B cell (primary cell): ENCODE results near the gene IQCK. TPM values are rescaled to one million over a fixed set of nuclear protein-coding genes. Genes with fewer than 3 reads are reported as not detected.
A peak's percentile ranks its signal among the peaks of the same experiment; 100 is the strongest.

Source experiments
- ATAC-seq: fragments of 200-7000 bp; cut with Tn5 transposase; one replicate; pipeline ENCODE4 v1.10.0; 2021; ENCODE audit warnings: low read depth, mild to moderate bottlenecking, moderate number of reproducible peaks, moderate library complexity
- CTCF ChIA-PET: fragments of 350-600 bp; sonication (Branson Sonifier 250); formaldehyde crosslinking; loops from one replicate; lab custom pipeline; 2021; ENCODE audit warnings: antibody characterized with exemption, inconsistent platforms; lab: Charles Lee
- POLR2A ChIA-PET: fragments of 350-600 bp; sonication (Branson Sonifier 250); formaldehyde crosslinking; loops from one replicate; lab custom pipeline; 2021; ENCODE audit warnings: antibody characterized with exemption; lab: Charles Lee
- DNase-seq: peaks from one replicate; pipeline ENCODE4 v3.0.0; 2013
- H2AFZ ChIP-seq: 2 replicates; pipeline ENCODE4 v1.6.1; 2012; ENCODE audit warnings: mild to moderate bottlenecking, low read depth, low read length; ENCODE audit not compliant: insufficient read depth, poor library complexity, severe bottlenecking
- H3K27ac ChIP-seq, 2 donors: 1 replicate in 1 of 2; 2 replicates in 1 of 2; pipeline ENCODE4 v1.5.1; 2012 to 2013; ENCODE audit warnings: low read length in 2 of 2, mild to moderate bottlenecking in 2 of 2, moderate library complexity in 1 of 2
- H3K27me3 ChIP-seq, 4 experiments: fragments of 200-600 bp in 1 of 4; sonication (generic) in 1 of 4; replicated peaks in 1 of 4; 1 replicate in 2 of 4; 2 replicates in 2 of 4; pipeline versions ENCODE4 v1.6.1 to v1.7.0; 2013 to 2016; ENCODE audit warnings: low read length in 3 of 4, mild to moderate bottlenecking in 2 of 4, mixed read lengths in 1 of 4, moderate library complexity in 1 of 4; ENCODE audit not compliant: insufficient read depth in 4 of 4, control insufficient read depth in 3 of 4; ENCODE audit errors: control extremely low read depth in 1 of 4
- H3K36me3 ChIP-seq, 2 experiments: replicated peaks in 1 of 2; 1 replicate in 1 of 2; 2 replicates in 1 of 2; pipeline versions ENCODE4 v1.6.1 to v1.7.1; 2013; ENCODE audit warnings: low read length in 1 of 2; ENCODE audit not compliant: insufficient read depth in 2 of 2, control insufficient read depth in 1 of 2; ENCODE audit errors: control extremely low read depth in 1 of 2, extremely low read depth in 1 of 2
- H3K4me1 ChIP-seq, 2 donors: fragments of 200-600 bp in 1 of 2; sonication (generic) in 1 of 2; 1 replicate in 1 of 2; 2 replicates in 1 of 2; pipeline versions ENCODE4 v1.5.1 to v1.6.1; 2013 to 2017; ENCODE audit warnings: low read length in 2 of 2; ENCODE audit not compliant: control insufficient read depth in 2 of 2, insufficient read depth in 2 of 2
- H3K4me2 ChIP-seq: replicated peaks from 2 replicates; pipeline ENCODE3; 2012; ENCODE audit warnings: mild to moderate bottlenecking, low read depth, low read length; ENCODE audit not compliant: poor library complexity, severe bottlenecking
- H3K4me3 ChIP-seq, 5 experiments: fragments of 200-600 bp in 1 of 5; sonication (generic) in 1 of 5; 1 replicate in 3 of 5; 2 replicates in 2 of 5; pipeline versions ENCODE4 v1.5.1 to v1.7.0; 2011 to 2016; ENCODE audit warnings: low read length in 4 of 5, mild to moderate bottlenecking in 4 of 5, low read depth in 2 of 5, control low read depth in 1 of 5, moderate library complexity in 1 of 5; ENCODE audit not compliant: insufficient read depth in 1 of 5; ENCODE audit errors: control extremely low read depth in 1 of 5, extremely low read depth in 1 of 5
- H3K79me2 ChIP-seq: fragments of 200-600 bp; sonication (generic); one replicate; pipeline ENCODE4 v1.6.0; 2016; ENCODE audit warnings: low read length; ENCODE audit not compliant: control insufficient read depth, insufficient read depth
- H3K9ac ChIP-seq: fragments of 200-600 bp; sonication (generic); 2 replicates; pipeline ENCODE4 v1.6.1; 2017; ENCODE audit warnings: mild to moderate bottlenecking, low read length, moderate library complexity
- H3K9me3 ChIP-seq, 3 donors: one replicate each; pipeline versions ENCODE4 v1.6.1 to v1.7.1; 2013; ENCODE audit warnings: low read length in 2 of 3; ENCODE audit not compliant: control insufficient read depth in 2 of 3, insufficient read depth in 1 of 3; ENCODE audit errors: control extremely low read depth in 1 of 3
- H4K20me1 ChIP-seq: 2 replicates; pipeline ENCODE4 v1.6.0; 2012; ENCODE audit warnings: mild to moderate bottlenecking, low read length; ENCODE audit not compliant: insufficient read depth, control insufficient read depth, poor library complexity, severe bottlenecking
- H3K27ac Mint-ChIP-seq: one replicate; pipeline ENCODE4 v1.8.0; 2021; ENCODE audit warnings: mixed read lengths
- H3K27me3 Mint-ChIP-seq: one replicate; pipeline ENCODE4 v1.8.0; 2021; ENCODE audit warnings: mixed read lengths
- H3K4me1 Mint-ChIP-seq: one replicate; pipeline ENCODE4 v1.8.0; 2021; ENCODE audit warnings: mixed read lengths
- H3K4me3 Mint-ChIP-seq: one replicate; pipeline ENCODE4 v1.8.0; 2021; ENCODE audit warnings: mixed read lengths
- H3K9me3 Mint-ChIP-seq: one replicate; pipeline ENCODE4 v1.8.0; 2022; ENCODE audit warnings: mixed read lengths; ENCODE audit not compliant: insufficient read depth
- CTCF ChIP-seq: fragments of 200-600 bp; IDR thresholded peaks from one replicate; pipeline ENCODE4 v1.8.0; 2022; ENCODE audit warnings: antibody characterized with exemption, mild to moderate bottlenecking
- EZH2 ChIP-seq: IDR thresholded peaks from 2 replicates; pipeline ENCODE4 v1.6.1; 2012; ENCODE audit warnings: borderline replicate concordance, low read depth, mild to moderate bottlenecking, moderate library complexity, low read length; ENCODE audit not compliant: insufficient read depth, poor library complexity, severe bottlenecking
- WGBS: methylation state at CpG from one replicate; pipeline ENCODE4 v1.1.5; 2013; ENCODE audit warnings: missing lambda C conversion rate; ENCODE audit not compliant: insufficient coverage; 5-methylcytosine and 5-hydroxymethylcytosine counted together
- intact Hi-C: fragments of 100-400 bp; cut with micrococcal nuclease; formaldehyde crosslinking; loops from one replicate; pipeline ENCODE4 v1.10.0; 2022
- polyA plus RNA-seq: library from polyadenylated mRNA; depleted of rRNA; stranded (reverse); fragments of >200 nt; gene quantifications from 2 replicates; pipeline ENCODE4 v1.2.3, GENCODE V29; 2012
- total RNA-seq, 2 donors: library from RNA; stranded (reverse); fragments of 120-200 nt in 1 of 2; gene quantifications; 1 replicate in 1 of 2; 2 replicates in 1 of 2; pipeline versions ENCODE4 v1.2.3 to v1.2.4, GENCODE V29; 2013 to 2022

The IQCK gene
- total and polyA plus RNA-seq, 2 donors (not counting 1 experiment from before 2014, with no cell fraction given) = 1.00 to 3.0 TPM

GRCh38 chr16:19899605-19899955, 181.5 kb downstream of the IQCK start:
- H3K27ac ChIP-seq = no peak overlapping the region
- TF ChIP-seq CTCF = peak; percentile 24
- no peak for TF ChIP-seq EZH2
- no peak overlapping the region for H3K4me3 ChIP-seq
- 84% methylated on average over 2 of the region's 5 CpGs for WGBS
- no peak overlapping the region for H2AFZ ChIP-seq
- CTCF ChIA-PET = interaction anchor here (1.2 to 1.4 kb wide), 3 partner anchors 8 to 13 kb away, joined by 5 to 9 read pairs (median 7); no protein-coding TSS in a partner anchor
- Mint-ChIP-seq H3K4me3 (no peak overlapping the region), H3K4me1 (no peaks in the 10 kb centered on the region), H3K27me3 (peaks cover 11% of the 10 kb centered on the region), H3K27ac (no peak overlapping the region), H3K9me3 (no peaks in the 10 kb centered on the region)
- no peaks in the 10 kb centered on the region for H3K27me3 ChIP-seq
- no peak overlapping the region for H3K9ac ChIP-seq
- no peaks in the 10 kb centered on the region for H3K36me3 ChIP-seq
- ATAC-seq (no peak), DNase-seq (no peak)
- peaks cover 0 to 3% (median 0%) of the 10 kb centered on the region in 3 donors for H3K9me3 ChIP-seq
- no peaks in the 10 kb centered on the region for H3K4me1 ChIP-seq
- no peaks in the 10 kb centered on the region for H4K20me1 ChIP-seq
- intact Hi-C loops = loop anchor here (2.0 kb wide), 1 partner anchor 483 kb away; no protein-coding TSS in a partner anchor
- no peak overlapping the region for H3K4me2 ChIP-seq
- no peaks in the 10 kb centered on the region for H3K79me2 ChIP-seq
- POLR2A ChIA-PET = no interaction called here

- no peak overlapping the region for H3K4me3 Mint-ChIP-seq
- no peak overlapping the region for H3K27ac Mint-ChIP-seq
- Histone ChIP-seq H3K4me2 (no peak overlapping the region), H3K9me3 (peaks cover 0 to 3% (median 0%) of the 10 kb centered on the region in 3 donors), H3K36me3 (no peaks in the 10 kb centered on the region), H4K20me1 (no peaks in the 10 kb centered on the region), H3K27me3 (no peaks in the 10 kb centered on the region), H3K4me1 (no peaks in the 10 kb centered on the region), H2AFZ (no peak overlapping the region), H3K27ac (no peak overlapping the region), H3K4me3 (no peak overlapping the region), H3K9ac (no peak overlapping the region), H3K79me2 (no peaks in the 10 kb centered on the region)
- H3K9me3 Mint-ChIP-seq = no peaks in the 10 kb centered on the region
- ATAC-seq (no peak), DNase-seq (no peak)
- intact Hi-C loops = no loop called here
- POLR2A ChIA-PET = no interaction called here
- peaks cover 11% of the 10 kb centered on the region for H3K27me3 Mint-ChIP-seq
- CTCF ChIA-PET = interaction anchor here (1.0 kb wide), 1 partner anchor 21 kb away, joined by 3 read pairs; no protein-coding TSS in a partner anchor
- TF ChIP-seq EZH2 = no peak
- no peak for TF ChIP-seq CTCF
- WGBS = 96% methylated on average over 4 of the region's 7 CpGs
- H3K4me1 Mint-ChIP-seq = no peaks in the 10 kb centered on the region
These were observed 183.1 kb downstream of the IQCK start for GRCh38 chr16:19901164-19901563.
